GM10847 (cell line): ENCODE results near the gene PLOD2.

Source experiments
- POLR2A ChIP-seq: IDR thresholded peaks from 2 replicates; pipeline ENCODE4 v1.6.1; 2011; ENCODE audit not compliant: insufficient read length; ENCODE audit errors: extremely low read depth

The PLOD2 gene

GRCh38 chr3:146160964-146161662 lies at the start of gene PLOD2:
Gene PLOD2 (minus strand): TSS chr3:146161184. CDS start chr3:146160989, 195 bp downstream.
- no peak for TF ChIP-seq POLR2A

GRCh38 chr3:146209371-146209770 lies 48.4 kb upstream of the PLOD2 start:
- TF ChIP-seq POLR2A = no peak

GRCh38 chr3:146203776-146204175 lies 42.8 kb upstream of the PLOD2 start:
- TF ChIP-seq POLR2A = no peak

- no peak for TF ChIP-seq POLR2A
These were observed 39.7 kb upstream of the PLOD2 start for GRCh38 chr3:146200461-146201220.

GRCh38 chr3:146199762-146200161 lies 38.8 kb upstream of the PLOD2 start:
- TF ChIP-seq POLR2A = no peak

- TF ChIP-seq POLR2A = no peak
These were observed 35.8 kb upstream of the PLOD2 start for GRCh38 chr3:146196789-146197188.

- TF ChIP-seq POLR2A = no peak
These were observed 34.6 kb upstream of the PLOD2 start for GRCh38 chr3:146195605-146196004.

GRCh38 chr3:146195030-146195429 lies 34.0 kb upstream of the PLOD2 start:
- TF ChIP-seq POLR2A = no peak

GRCh38 chr3:146191051-146191450 lies 30.1 kb upstream of the PLOD2 start:
- no peak for TF ChIP-seq POLR2A

GRCh38 chr3:146189519-146190173 lies 28.7 kb upstream of the PLOD2 start:
- no peak for TF ChIP-seq POLR2A

- no peak for TF ChIP-seq POLR2A
These were observed 26.5 kb upstream of the PLOD2 start for GRCh38 chr3:146187334-146187950.

GRCh38 chr3:146184241-146185015 lies 23.4 kb upstream of the PLOD2 start:
- TF ChIP-seq POLR2A = no peak

GRCh38 chr3:146181216-146181615 lies 20.2 kb upstream of the PLOD2 start:
- TF ChIP-seq POLR2A = no peak

GRCh38 chr3:146180376-146180775 lies 19.4 kb upstream of the PLOD2 start:
- no peak for TF ChIP-seq POLR2A
